Measurements from ENCODE around the gene TRIOBP. TPM values are rescaled to one million over a fixed set of nuclear protein-coding genes. Genes with fewer than 3 reads are reported as not detected.

TRIOBP gene
- total RNA-seq, 1 donor from 2014 or later: 37.2 TPM

DNA sequence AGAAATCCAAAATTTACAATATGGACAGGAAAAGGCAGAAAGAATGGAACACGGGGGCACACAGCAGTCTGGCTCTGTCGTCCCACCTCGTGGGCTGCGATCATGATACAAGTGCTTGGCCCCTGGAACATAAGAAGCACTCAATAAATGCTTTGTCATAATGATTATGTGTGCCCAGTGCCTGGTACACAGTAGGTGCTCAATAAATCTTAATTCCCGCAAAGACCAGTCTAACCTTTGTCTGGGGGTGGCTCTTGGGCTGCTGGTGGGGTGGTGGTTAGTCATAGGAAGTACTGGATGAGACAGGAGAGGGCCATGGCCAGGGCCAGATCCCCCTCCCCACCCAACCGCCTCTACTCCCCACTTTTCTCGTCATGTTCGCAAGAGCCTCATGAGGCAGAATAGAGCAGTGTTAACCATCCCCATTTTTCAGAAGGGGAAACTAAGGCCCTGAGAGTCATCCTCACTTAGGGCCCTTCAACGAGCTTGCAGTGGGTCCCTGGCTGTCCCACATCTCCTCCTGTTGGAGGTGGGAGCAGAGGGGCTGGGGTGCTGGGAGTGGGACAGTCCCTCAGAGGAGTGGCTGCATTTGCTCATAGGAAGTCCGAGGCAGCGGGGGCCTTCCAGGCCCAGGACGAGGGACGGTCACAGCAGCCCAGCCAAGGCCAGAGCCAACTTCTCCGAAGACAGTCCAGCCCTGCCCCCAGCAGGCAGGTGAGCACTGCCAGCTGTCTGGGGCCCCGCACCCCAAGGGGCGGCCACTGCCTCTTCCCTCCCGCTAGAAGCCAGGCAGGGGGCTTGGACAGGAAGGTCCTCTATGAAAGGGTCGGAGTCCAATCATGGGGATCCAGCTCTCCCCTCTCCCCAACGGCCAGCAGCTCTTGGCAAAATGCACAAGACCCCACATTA lies 36.1 kb downstream of the TRIOBP start:
- Mint-ChIP-seq H3K27me3 (ENCODE audit: low read depth) (no peaks in the 10 kb centered on the region), H3K4me3 (ENCODE audit: low read depth) (no peak overlapping the region), H3K27ac (no peak overlapping the region)

GRCh38 chr22:37733625-37734401 lies 37.0 kb downstream of the TRIOBP start:
- H3K9me3 Mint-ChIP-seq: no peaks in the 10 kb centered on the region
- H3K4me1 Mint-ChIP-seq (ENCODE audit: low read depth): no peaks in the 10 kb centered on the region
- H3K27me3 Mint-ChIP-seq (ENCODE audit: low read depth): no peaks in the 10 kb centered on the region
- no peaks in the 10 kb centered on the region for H3K36me3 Mint-ChIP-seq (ENCODE audit: low read depth)
- DNase-seq (ENCODE audit: low spot score): no peak
- intact Hi-C loops (cut with micrococcal nuclease): no loop called here
- no peak overlapping the region for H3K4me3 Mint-ChIP-seq (ENCODE audit: low read depth)
- no peak overlapping the region for H3K27ac Mint-ChIP-seq

More for the DNA sequence above, 36.1 kb downstream of the TRIOBP start:
- no peak for DNase-seq (ENCODE audit: low spot score)
- no peaks in the 10 kb centered on the region for H3K36me3 Mint-ChIP-seq (ENCODE audit: low read depth)
- no peaks in the 10 kb centered on the region for H3K9me3 Mint-ChIP-seq
- intact Hi-C loops (cut with micrococcal nuclease): no loop called here
- H3K4me1 Mint-ChIP-seq (ENCODE audit: low read depth): no peaks in the 10 kb centered on the region

DNA sequence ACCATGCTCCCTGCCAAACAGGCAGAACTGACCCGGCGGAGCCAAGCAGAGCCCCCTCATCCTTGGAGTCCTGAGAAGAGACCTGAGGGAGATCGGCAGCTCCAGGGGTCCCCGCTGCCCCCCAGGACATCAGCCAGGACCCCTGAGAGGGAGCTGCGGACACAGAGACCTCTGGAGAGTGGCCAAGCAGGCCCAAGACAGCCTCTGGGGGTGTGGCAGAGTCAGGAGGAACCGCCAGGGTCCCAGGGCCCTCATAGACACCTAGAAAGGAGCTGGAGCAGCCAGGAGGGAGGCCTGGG lies 37.5 kb downstream of the TRIOBP start:
- Mint-ChIP-seq H3K27ac (no peak overlapping the region), H3K36me3 (ENCODE audit: low read depth) (no peaks in the 10 kb centered on the region), H3K9me3 (no peaks in the 10 kb centered on the region), H3K4me3 (ENCODE audit: low read depth) (no peak overlapping the region), H3K27me3 (ENCODE audit: low read depth) (no peaks in the 10 kb centered on the region), H3K4me1 (ENCODE audit: low read depth) (no peaks in the 10 kb centered on the region)
- intact Hi-C loops (cut with micrococcal nuclease): no loop called here
- no peak for DNase-seq (ENCODE audit: low spot score)

- Mint-ChIP-seq H3K36me3 (ENCODE audit: low read depth) (no peaks in the 10 kb centered on the region), H3K9me3 (no peaks in the 10 kb centered on the region), H3K4me3 (ENCODE audit: low read depth) (no peak overlapping the region), H3K27me3 (ENCODE audit: low read depth) (no peaks in the 10 kb centered on the region), H3K4me1 (ENCODE audit: low read depth) (no peaks in the 10 kb centered on the region), H3K27ac (no peak overlapping the region)
- no peak for DNase-seq (ENCODE audit: low spot score)
- intact Hi-C loops (cut with micrococcal nuclease): no loop called here
Observed at GRCh38 chr22:37734964-37735451, 38.2 kb downstream of the TRIOBP start.

GRCh38 chr22:37739035-37739434 lies 42.2 kb downstream of the TRIOBP start:
- DNase-seq (ENCODE audit: low spot score): no peak
- Mint-ChIP-seq H3K4me3 (ENCODE audit: low read depth) (no peak overlapping the region), H3K36me3 (ENCODE audit: low read depth) (no peaks in the 10 kb centered on the region), H3K27ac (no peak overlapping the region), H3K4me1 (ENCODE audit: low read depth) (peaks cover 9% of the 10 kb centered on the region), H3K27me3 (ENCODE audit: low read depth) (no peaks in the 10 kb centered on the region), H3K9me3 (no peaks in the 10 kb centered on the region)
- intact Hi-C loops (cut with micrococcal nuclease): no loop called here

GRCh38 chr22:37739611-37740049 lies 42.8 kb downstream of the TRIOBP start:
- H3K27ac Mint-ChIP-seq: no peak overlapping the region
- no peaks in the 10 kb centered on the region for H3K9me3 Mint-ChIP-seq
- no peak overlapping the region for H3K4me3 Mint-ChIP-seq (ENCODE audit: low read depth)
- H3K4me1 Mint-ChIP-seq (ENCODE audit: low read depth): peaks cover 9% of the 10 kb centered on the region
- intact Hi-C loops (cut with micrococcal nuclease): loop anchor here (10.0 kb wide), 1 partner anchor 65 kb away; the partner anchor contains the start of gene GCAT
- DNase-seq (ENCODE audit: low spot score): no peak
- H3K36me3 Mint-ChIP-seq (ENCODE audit: low read depth): no peaks in the 10 kb centered on the region
- H3K27me3 Mint-ChIP-seq (ENCODE audit: low read depth): no peaks in the 10 kb centered on the region

DNA sequence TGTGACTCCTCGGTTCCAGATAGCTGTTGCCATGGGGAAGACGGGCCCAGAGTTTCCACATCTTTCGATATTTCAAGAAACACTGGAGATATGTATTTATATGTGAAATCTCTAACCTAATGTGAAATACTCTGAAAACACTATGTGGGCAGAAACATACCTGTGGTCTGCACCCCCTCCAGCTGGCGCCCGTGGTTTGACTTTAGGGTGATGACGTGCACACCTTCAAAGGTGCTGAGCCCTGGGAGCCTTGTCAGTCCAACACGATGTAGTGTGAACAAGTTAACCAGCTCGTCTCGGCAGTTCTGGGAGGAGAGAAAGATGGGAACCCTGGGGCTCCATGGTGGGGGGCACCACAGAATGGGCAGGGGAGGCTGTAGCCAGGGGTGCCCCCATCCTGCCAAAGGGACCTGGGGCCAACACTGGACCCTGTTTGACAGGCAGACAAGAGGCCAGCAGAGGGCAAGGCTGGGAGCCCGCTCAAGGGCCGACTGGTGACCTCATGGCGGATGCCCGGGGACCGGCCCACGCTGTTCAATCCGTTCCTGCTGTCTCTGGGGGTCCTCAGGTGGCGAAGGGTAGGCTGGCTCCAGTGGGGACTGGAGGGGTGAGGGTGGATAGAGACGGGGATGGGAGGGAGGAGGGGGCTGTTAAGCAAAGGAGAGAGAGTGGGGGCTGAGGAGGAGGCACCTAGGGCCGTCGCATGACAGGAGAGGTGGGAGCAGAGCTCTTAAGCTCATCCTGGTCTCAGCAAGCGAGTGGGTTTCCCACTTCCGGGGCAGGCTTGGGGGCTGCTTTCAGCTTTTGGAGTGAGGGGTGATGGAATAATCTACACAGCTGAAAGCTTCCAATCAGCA lies 43.8 kb downstream of the TRIOBP start:
- no peak for DNase-seq (ENCODE audit: low spot score)
- no peaks in the 10 kb centered on the region for H3K27me3 Mint-ChIP-seq (ENCODE audit: low read depth)
- intact Hi-C loops (cut with micrococcal nuclease): loop anchor here (10.0 kb wide), 1 partner anchor 64 kb away; the partner anchor contains the start of gene GCAT

DNA sequence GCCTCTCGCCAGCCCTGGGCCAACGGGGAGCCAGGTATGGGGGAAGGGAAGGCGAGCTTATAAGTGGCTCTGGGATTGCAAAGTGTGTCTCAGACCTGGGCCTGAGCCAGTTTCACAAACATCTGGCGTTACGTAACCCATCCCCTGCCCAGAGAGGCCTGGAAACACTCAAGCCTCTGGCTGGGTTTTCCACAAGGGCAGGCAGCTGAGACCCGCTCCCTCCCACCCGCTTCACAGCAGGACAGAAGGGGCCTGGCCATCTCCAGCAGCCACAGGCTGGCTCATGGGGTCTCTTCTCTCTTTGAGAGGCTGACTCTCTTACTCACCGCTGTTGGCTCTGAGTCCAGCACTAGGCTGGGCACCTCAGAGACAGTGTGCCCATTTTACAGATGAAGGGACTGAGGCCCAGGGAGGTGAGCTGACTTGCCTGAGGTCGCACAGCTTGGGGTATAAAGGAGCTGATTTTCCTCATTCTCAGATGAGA lies 44.5 kb downstream of the TRIOBP start:
- Mint-ChIP-seq H3K36me3 (ENCODE audit: low read depth) (no peaks in the 10 kb centered on the region), H3K27me3 (ENCODE audit: low read depth) (no peaks in the 10 kb centered on the region), H3K4me3 (ENCODE audit: low read depth) (no peak overlapping the region), H3K9me3 (no peaks in the 10 kb centered on the region), H3K27ac (no peak overlapping the region), H3K4me1 (ENCODE audit: low read depth) (peaks cover 15% of the 10 kb centered on the region)
- DNase-seq (ENCODE audit: low spot score): no peak
- intact Hi-C loops (cut with micrococcal nuclease): loop anchor here (10.0 kb wide), 1 partner anchor 63 kb away; the partner anchor contains the start of gene GCAT

More for the DNA sequence above, 43.8 kb downstream of the TRIOBP start:
- Mint-ChIP-seq H3K9me3 (no peaks in the 10 kb centered on the region), H3K36me3 (ENCODE audit: low read depth) (no peaks in the 10 kb centered on the region), H3K4me1 (ENCODE audit: low read depth) (peaks cover 15% of the 10 kb centered on the region), H3K27ac (no peak overlapping the region), H3K4me3 (ENCODE audit: low read depth) (no peak overlapping the region)

DNA sequence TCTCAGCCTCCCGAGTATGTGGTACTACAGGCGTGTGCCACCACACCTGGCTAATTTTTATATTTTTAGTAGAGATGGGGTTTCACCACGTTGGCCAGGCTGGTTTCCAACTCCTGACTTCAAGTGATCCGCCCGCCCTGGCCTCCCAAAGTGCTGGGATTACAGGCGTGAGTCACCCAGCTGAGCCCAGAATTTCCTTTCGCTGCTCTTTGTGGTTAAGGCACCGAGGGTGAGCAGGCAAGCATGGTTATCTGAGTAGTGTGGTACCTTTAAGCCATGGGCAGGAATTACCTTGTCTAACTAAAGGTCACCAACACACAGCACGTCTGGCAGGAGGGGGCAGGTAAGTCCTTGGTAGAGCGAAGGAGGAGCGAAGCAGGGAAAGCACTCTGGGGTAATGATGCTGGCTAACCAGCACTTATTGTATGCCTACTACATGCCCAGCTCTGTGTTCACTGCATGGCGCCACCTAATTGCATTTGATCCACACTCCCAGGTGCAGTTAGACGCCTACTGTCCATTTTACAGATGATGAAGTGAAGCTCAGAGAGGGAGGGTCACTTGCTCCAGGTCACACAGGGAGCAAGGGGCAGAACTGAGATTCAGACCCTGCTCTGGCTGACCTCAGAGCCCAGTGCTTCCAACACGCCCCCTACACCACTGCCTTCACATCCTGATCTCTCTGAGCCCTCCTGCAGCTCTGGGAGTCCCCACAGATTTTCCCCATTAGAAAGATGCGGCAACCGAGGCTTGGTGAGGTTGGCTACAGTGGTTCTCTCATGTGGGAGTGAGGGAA lies 45.7 kb downstream of the TRIOBP start:
- H3K36me3 Mint-ChIP-seq (ENCODE audit: low read depth): no peaks in the 10 kb centered on the region
- intact Hi-C loops (cut with micrococcal nuclease): loop anchor here (10.0 kb wide), 1 partner anchor 62 kb away; the partner anchor contains the start of gene GCAT
- H3K9me3 Mint-ChIP-seq: no peaks in the 10 kb centered on the region
- no peaks in the 10 kb centered on the region for H3K27me3 Mint-ChIP-seq (ENCODE audit: low read depth)
- peaks cover 19% of the 10 kb centered on the region for H3K4me1 Mint-ChIP-seq (ENCODE audit: low read depth)
- no peak for DNase-seq (ENCODE audit: low spot score)
- H3K27ac Mint-ChIP-seq: no peak overlapping the region
- no peak overlapping the region for H3K4me3 Mint-ChIP-seq (ENCODE audit: low read depth)

GRCh38 chr22:37744589-37744988 lies 47.7 kb downstream of the TRIOBP start:
- no peaks in the 10 kb centered on the region for H3K9me3 Mint-ChIP-seq
- peak overlapping the region; percentile 90 for H3K4me3 Mint-ChIP-seq (ENCODE audit: low read depth)
- no peak overlapping the region for H3K27ac Mint-ChIP-seq
- no peaks in the 10 kb centered on the region for H3K36me3 Mint-ChIP-seq (ENCODE audit: low read depth)
- H3K4me1 Mint-ChIP-seq (ENCODE audit: low read depth): peaks cover 27% of the 10 kb centered on the region
- H3K27me3 Mint-ChIP-seq (ENCODE audit: low read depth): no peaks in the 10 kb centered on the region
- DNase-seq (ENCODE audit: low spot score): no peak
- intact Hi-C loops (cut with micrococcal nuclease): loop anchor here (10.0 kb wide), 1 partner anchor 60 kb away; the partner anchor contains the start of gene GCAT

DNA sequence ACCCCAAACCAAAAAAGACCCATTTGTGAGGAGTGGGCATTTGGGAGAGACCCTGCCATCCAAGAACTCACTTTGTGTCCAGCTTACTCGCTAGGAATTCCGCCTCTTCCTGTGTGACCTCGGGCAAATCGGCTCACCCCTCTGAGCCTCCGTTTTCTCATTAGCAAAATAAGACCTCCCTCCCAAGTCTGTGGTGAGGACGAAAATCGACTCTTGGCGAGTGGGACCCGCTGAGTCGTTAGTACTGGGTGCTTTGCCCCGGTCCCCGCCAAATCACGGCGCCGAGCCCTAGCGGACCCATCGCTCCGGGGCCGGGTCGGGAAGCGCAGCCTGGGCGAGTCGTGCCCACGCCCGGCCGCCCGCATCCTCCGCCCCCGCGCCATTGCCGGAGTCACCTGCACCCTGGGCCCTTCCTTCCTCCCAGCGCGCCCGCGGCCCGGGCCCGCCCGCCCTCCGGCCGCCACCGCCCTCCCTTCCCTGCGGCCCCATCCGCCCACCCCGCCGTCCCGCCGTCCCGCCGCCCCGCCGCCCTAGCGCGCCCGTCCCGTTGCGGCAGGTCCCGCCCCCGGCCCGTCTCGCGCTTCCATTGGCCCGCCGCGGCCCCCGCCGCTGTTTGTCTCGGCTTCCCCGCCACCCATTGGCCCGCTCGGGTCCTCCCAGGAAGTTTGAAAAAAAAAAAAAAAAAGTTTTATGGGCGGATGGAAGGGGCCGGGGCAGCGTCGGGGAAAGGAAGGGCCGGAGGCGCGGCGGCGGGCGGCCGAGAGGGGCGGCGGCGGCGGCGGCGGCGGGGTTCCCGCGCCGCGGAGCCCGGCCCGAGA lies 48.9 kb downstream of the TRIOBP start:
- no peaks in the 10 kb centered on the region for H3K36me3 Mint-ChIP-seq (ENCODE audit: low read depth)
- peak; percentile 84 for DNase-seq (ENCODE audit: low spot score)
- H3K27ac Mint-ChIP-seq: peak overlapping the region; percentile 80
- intact Hi-C loops (cut with micrococcal nuclease): loop anchor here (5.0 to 10.0 kb wide), 2 partner anchors 48 to 59 kb away; partner anchors contain the start of genes GCAT and TRIOBP
- peaks cover 26% of the 10 kb centered on the region for H3K4me1 Mint-ChIP-seq (ENCODE audit: low read depth)
- H3K27me3 Mint-ChIP-seq (ENCODE audit: low read depth): no peaks in the 10 kb centered on the region
- H3K4me3 Mint-ChIP-seq (ENCODE audit: low read depth): peak overlapping the region; percentile 90
- no peaks in the 10 kb centered on the region for H3K9me3 Mint-ChIP-seq
